ENCODE results near the gene CMIP. TPM values are rescaled to one million over a fixed set of nuclear protein-coding genes. Genes with fewer than 3 reads are reported as not detected.

The CMIP gene
- total RNA-seq, 4 donors from 2014 or later, result 14.5 to 24.6 (median 21.0) TPM

- peaks cover 8 to 22% (median 12%) of the 10 kb centered on the region in 4 donors for H3K4me1 ChIP-seq
Measured at GRCh38 chr16:81583893-81584631, 139.5 kb downstream of the CMIP start.

GRCh38 chr16:81585785-81586184 is 141.2 kb downstream of the CMIP start:
- DNase-seq (ENCODE audit: extremely low spot score), result no peak
- H3K27me3 ChIP-seq, result no peaks in the 10 kb centered on the region
- WGBS, result 93% methylated on average over 8 of the region's 8 CpGs
- intact Hi-C loops (cut with DNase I), result no loop called here
- H3K9me3 ChIP-seq, result no peaks in the 10 kb centered on the region
- no peaks in the 10 kb centered on the region for H3K36me3 ChIP-seq
- H3K27ac ChIP-seq (replicated peaks in 1 of 4), result no peak overlapping the region
- TF ChIP-seq CTCF (IDR thresholded peaks at IDR 0.05), result no peak
- TF ChIP-seq POLR2A (IDR thresholded peaks at IDR 0.05; ENCODE audit: low read depth), result no peak
- TF ChIP-seq EP300 (IDR thresholded peaks at IDR 0.05), result no peak
- no peak for TF ChIP-seq POLR2AphosphoS5 (IDR thresholded peaks at IDR 0.05)
- H3K4me1 ChIP-seq, result peaks cover 8 to 22% (median 12%) of the 10 kb centered on the region in 4 donors
- no peak overlapping the region for H3K4me3 ChIP-seq

More at GRCh38 chr16:81583893-81584631, 139.5 kb downstream of the CMIP start:
- H3K9me3 ChIP-seq, result no peaks in the 10 kb centered on the region
- WGBS, result 85% methylated on average over 12 of the region's 14 CpGs
- no peaks in the 10 kb centered on the region for H3K36me3 ChIP-seq
- TF ChIP-seq CTCF (IDR thresholded peaks at IDR 0.05) (no peak), POLR2AphosphoS5 (IDR thresholded peaks at IDR 0.05) (no peak), POLR2A (IDR thresholded peaks at IDR 0.05; ENCODE audit: low read depth) (no peak), EP300 (IDR thresholded peaks at IDR 0.05) (no peak)
- H3K27ac ChIP-seq (replicated peaks in 1 of 4), result peak overlapping the region in 3 of 4 donors; percentile 25 to 56 (median 55)
- H3K27me3 ChIP-seq, result no peaks in the 10 kb centered on the region
- H3K4me3 ChIP-seq, result no peak overlapping the region
- intact Hi-C loops (cut with DNase I), result no loop called here
- DNase-seq (ENCODE audit: extremely low spot score), result no peak

GRCh38 chr16:81586417-81586816 is 141.8 kb downstream of the CMIP start:
- Histone ChIP-seq H3K9me3 (no peaks in the 10 kb centered on the region), H3K27ac (replicated peaks in 1 of 4) (no peak overlapping the region), H3K27me3 (no peaks in the 10 kb centered on the region), H3K4me1 (peaks cover 10 to 22% (median 12%) of the 10 kb centered on the region in 4 donors), H3K36me3 (no peaks in the 10 kb centered on the region), H3K4me3 (no peak overlapping the region)
- TF ChIP-seq EP300 (IDR thresholded peaks at IDR 0.05) (no peak), POLR2AphosphoS5 (IDR thresholded peaks at IDR 0.05) (no peak), CTCF (IDR thresholded peaks at IDR 0.05) (no peak), POLR2A (IDR thresholded peaks at IDR 0.05; ENCODE audit: low read depth) (no peak)
- whole genome bisulfite sequencing, result 93% methylated on average over 7 of the region's 7 CpGs
- intact Hi-C loops (cut with DNase I), result no loop called here
- no peak for DNase-seq (ENCODE audit: extremely low spot score)

- Histone ChIP-seq H3K4me3 (no peak overlapping the region), H3K9me3 (no peaks in the 10 kb centered on the region), H3K4me1 (peaks cover 11 to 22% (median 15%) of the 10 kb centered on the region in 4 donors), H3K27me3 (no peaks in the 10 kb centered on the region), H3K36me3 (no peaks in the 10 kb centered on the region), H3K27ac (replicated peaks in 1 of 4) (no peak overlapping the region)
- DNase-seq (ENCODE audit: extremely low spot score), result no peak
- WGBS, result 92% methylated on average over 11 of the region's 11 CpGs
- intact Hi-C loops (cut with DNase I), result no loop called here
- TF ChIP-seq POLR2AphosphoS5 (IDR thresholded peaks at IDR 0.05) (no peak), CTCF (IDR thresholded peaks at IDR 0.05) (no peak), EP300 (IDR thresholded peaks at IDR 0.05) (no peak), POLR2A (IDR thresholded peaks at IDR 0.05; ENCODE audit: low read depth) (no peak)
Measured at GRCh38 chr16:81586977-81587625, 142.5 kb downstream of the CMIP start.

Measured in esophagus muscularis mucosa (tissue), 4 donors.